Adrenal gland (tissue), 5 donors: ENCODE results near the gene FOXO3.

Experiments
- CTCF ChIP-seq, 6 experiments: fragments of 450-650 bp in 4 of 6; fragments of 200-600 bp in 2 of 6; sonication (generic) in 1 of 6; IDR thresholded peaks; 1 replicate in 5 of 6; 2 replicates in 1 of 6; pipeline versions ENCODE4 v1.5.1 to v1.8.0; 2016 to 2021; ENCODE audit warnings: antibody characterized with exemption in 6 of 6, mild to moderate bottlenecking in 2 of 6, moderate library complexity in 1 of 6
- POLR2A ChIP-seq, 2 donors: fragments of 450-650 bp; IDR thresholded peaks; one replicate each; pipeline ENCODE4 v1.6.1; 2017; ENCODE audit warnings: antibody characterized with exemption in 2 of 2, mild to moderate bottlenecking in 2 of 2, moderate library complexity in 1 of 2
- donor health status: DM: no; HTN: no; CAD: no.

GRCh38 chr6:108621117-108621516 is 60.4 kb downstream of the FOXO3 start:
- no peak for TF ChIP-seq POLR2A (IDR thresholded peaks at IDR 0.05)
- peak in 1 of 6 experiments; percentile 17 for TF ChIP-seq CTCF (IDR thresholded peaks at IDR 0.05)
